ENCODE data around the gene SIN3A.
"Not testable (repeated sequence)": the region's sequence is repeated elsewhere in the genome, so short reads cannot be mapped to it uniquely, and the experiment has no call there.

SIN3A gene

GRCh38 chr15:75451674-75452363 is at the start of gene SIN3A:
Gene SIN3A (minus strand): TSS chr15:75451690. CDS start chr15:75430375, 21,315 bp downstream.
- peak; percentile 84 for DNase-seq (ENCODE audit: low spot score)
- TF ChIP-seq, protein P1, sequence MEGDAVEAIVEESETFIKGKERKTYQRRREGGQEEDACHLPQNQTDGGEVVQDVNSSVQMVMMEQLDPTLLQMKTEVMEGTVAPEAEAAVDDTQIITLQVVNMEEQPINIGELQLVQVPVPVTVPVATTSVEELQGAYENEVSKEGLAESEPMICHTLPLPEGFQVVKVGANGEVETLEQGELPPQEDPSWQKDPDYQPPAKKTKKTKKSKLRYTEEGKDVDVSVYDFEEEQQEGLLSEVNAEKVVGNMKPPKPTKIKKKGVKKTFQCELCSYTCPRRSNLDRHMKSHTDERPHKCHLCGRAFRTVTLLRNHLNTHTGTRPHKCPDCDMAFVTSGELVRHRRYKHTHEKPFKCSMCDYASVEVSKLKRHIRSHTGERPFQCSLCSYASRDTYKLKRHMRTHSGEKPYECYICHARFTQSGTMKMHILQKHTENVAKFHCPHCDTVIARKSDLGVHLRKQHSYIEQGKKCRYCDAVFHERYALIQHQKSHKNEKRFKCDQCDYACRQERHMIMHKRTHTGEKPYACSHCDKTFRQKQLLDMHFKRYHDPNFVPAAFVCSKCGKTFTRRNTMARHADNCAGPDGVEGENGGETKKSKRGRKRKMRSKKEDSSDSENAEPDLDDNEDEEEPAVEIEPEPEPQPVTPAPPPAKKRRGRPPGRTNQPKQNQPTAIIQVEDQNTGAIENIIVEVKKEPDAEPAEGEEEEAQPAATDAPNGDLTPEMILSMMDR (IDR thresholded peaks at IDR 0.05; ENCODE audit: borderline replicate concordance, control extremely low read depth, extremely low read depth, insufficient read depth, missing control alignments): no peak
- in situ Hi-C loops (cut with MboI; ENCODE audit: low sequenced_read_pairs, unreplicated experiment): no loop called here

DNA sequence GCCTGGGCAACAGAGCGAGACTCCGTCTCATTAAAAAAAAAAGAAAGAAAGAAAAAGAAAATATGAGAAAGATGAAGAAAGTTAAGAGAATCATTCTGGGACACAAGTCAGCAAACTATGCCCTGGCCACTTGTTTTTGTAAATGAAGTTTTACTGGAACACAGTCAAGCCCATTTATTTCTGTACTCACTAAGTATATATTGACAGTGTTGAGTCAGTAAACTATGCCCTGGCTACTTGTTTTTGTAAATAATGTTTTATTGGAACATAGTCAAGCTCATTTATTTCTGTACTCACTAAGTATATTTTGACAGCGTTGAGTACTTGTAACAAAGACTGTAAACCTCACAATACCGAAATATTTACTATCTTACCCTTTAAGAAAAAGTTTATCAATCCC is 42.2 kb upstream of the SIN3A start:
- TF ChIP-seq, protein P1 (IDR thresholded peaks at IDR 0.05; ENCODE audit: borderline replicate concordance, control extremely low read depth, extremely low read depth, insufficient read depth, missing control alignments): no peak
- in situ Hi-C loops (cut with MboI; ENCODE audit: low sequenced_read_pairs, unreplicated experiment): no loop called here
- DNase-seq (ENCODE audit: low spot score): no peak

GRCh38 chr15:75483961-75484360 is 32.5 kb upstream of the SIN3A start:
- in situ Hi-C loops (cut with MboI; ENCODE audit: low sequenced_read_pairs, unreplicated experiment): no loop called here
- DNase-seq (ENCODE audit: low spot score): no peak
- TF ChIP-seq, protein P1 (IDR thresholded peaks at IDR 0.05; ENCODE audit: borderline replicate concordance, control extremely low read depth, extremely low read depth, insufficient read depth, missing control alignments): no peak

- DNase-seq (ENCODE audit: low spot score); in situ Hi-C loops (cut with MboI; ENCODE audit: low sequenced_read_pairs, unreplicated experiment): not testable (repeated sequence)
Measured at GRCh38 chr15:75483556-75483955, 32.1 kb upstream of the SIN3A start.

GRCh38 chr15:75483106-75483505 is 31.6 kb upstream of the SIN3A start:
- no peak for DNase-seq (ENCODE audit: low spot score)
- in situ Hi-C loops (cut with MboI; ENCODE audit: low sequenced_read_pairs, unreplicated experiment): no loop called here
- TF ChIP-seq, protein P1 (IDR thresholded peaks at IDR 0.05; ENCODE audit: borderline replicate concordance, control extremely low read depth, extremely low read depth, insufficient read depth, missing control alignments): no peak

DNA sequence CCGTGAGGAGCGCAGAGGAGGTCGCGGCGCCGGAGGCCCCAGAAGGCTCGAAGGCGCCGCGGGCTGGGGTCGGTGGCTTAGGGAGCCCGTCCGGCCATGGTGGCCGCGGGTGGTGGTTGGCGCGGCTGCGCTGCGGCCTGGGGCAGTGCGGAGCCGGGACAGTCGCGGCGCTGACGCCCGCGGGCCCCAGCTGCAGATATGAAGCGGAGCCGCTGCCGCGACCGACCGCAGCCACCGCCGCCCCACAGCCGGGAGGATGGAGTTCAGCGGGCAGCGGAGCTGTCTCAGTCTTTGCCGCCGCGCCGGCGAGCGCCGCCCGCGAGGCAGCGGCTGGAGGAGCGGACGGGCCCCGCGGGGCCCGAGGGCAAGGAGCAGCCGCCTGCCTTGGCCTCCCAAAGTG is 29.0 kb upstream of the SIN3A start:
- DNase-seq (ENCODE audit: low spot score); in situ Hi-C loops (cut with MboI; ENCODE audit: low sequenced_read_pairs, unreplicated experiment): not testable (repeated sequence)

DNA sequence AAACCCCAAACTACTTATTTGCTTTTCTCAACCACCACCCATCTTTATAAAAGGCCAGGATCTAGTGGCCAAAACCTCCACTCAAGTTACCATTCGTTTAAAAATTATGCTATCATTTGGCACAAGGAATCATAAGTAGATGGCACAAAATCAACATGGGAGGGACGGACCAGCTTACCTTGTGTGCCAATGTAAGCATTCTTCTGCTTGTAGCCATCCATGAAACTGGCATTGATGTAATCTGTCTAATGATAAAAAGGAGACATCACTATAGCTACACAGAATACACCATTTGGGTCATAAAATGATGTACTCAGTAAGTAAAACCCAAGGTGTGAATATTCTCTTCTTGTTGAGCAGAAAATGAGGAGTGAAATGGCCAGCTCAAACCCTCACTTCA is 28.2 kb upstream of the SIN3A start:
- TF ChIP-seq, protein P1 (IDR thresholded peaks at IDR 0.05; ENCODE audit: borderline replicate concordance, control extremely low read depth, extremely low read depth, insufficient read depth, missing control alignments): no peak
- in situ Hi-C loops (cut with MboI; ENCODE audit: low sequenced_read_pairs, unreplicated experiment): no loop called here
- no peak for DNase-seq (ENCODE audit: low spot score)

- in situ Hi-C loops (cut with MboI; ENCODE audit: low sequenced_read_pairs, unreplicated experiment); DNase-seq (ENCODE audit: low spot score): not testable (repeated sequence)
Measured at GRCh38 chr15:75477094-75477493, 25.6 kb upstream of the SIN3A start.
